ENCODE data around the gene ASB18. TPM values are rescaled to one million over a fixed set of nuclear protein-coding genes. Genes with fewer than 3 reads are reported as not detected.

The ASB18 gene
- total and polyA plus RNA-seq, 8 donors, result not detected

- intact Hi-C loops (cut with DNase I; ENCODE audit: low total_unique reads), result no loop called here
- H3K4me1 ChIP-seq, result peaks cover 10 to 51% (median 33%) of the 10 kb centered on the region in 4 donors
Measured at GRCh38 chr2:236172255-236173035, 91.8 kb downstream of the ASB18 start.

GRCh38 chr2:236171680-236172254 is 92.4 kb downstream of the ASB18 start:
- no peak for DNase-seq
- no peak overlapping the region for H3K4me3 ChIP-seq
- no peak overlapping the region for H3K27ac ChIP-seq
- intact Hi-C loops (cut with DNase I; ENCODE audit: low total_unique reads), result no loop called here
- peaks cover 17 to 57% (median 40%) of the 10 kb centered on the region in 4 donors for H3K4me1 ChIP-seq
- H3K27me3 ChIP-seq, result peaks cover 58 to 100% (median 90%) of the 10 kb centered on the region in 3 donors
- H3K9me3 ChIP-seq, result peaks cover 0 to 8% (median 0%) of the 10 kb centered on the region in 4 donors
- 8 to 12% (median 10%) methylated on average over 11 to 16 of the region's 16 CpGs for WGBS, 5 donors
- H3K36me3 ChIP-seq, result no peaks in the 10 kb centered on the region
- TF ChIP-seq POLR2AphosphoS5 (IDR thresholded peaks at IDR 0.05) (no peak), CTCF (IDR thresholded peaks at IDR 0.05) (no peak), POLR2A (IDR thresholded peaks at IDR 0.05) (no peak), EP300 (IDR thresholded peaks at IDR 0.05) (no peak)

More at GRCh38 chr2:236172255-236173035, 91.8 kb downstream of the ASB18 start:
- H3K36me3 ChIP-seq, result no peaks in the 10 kb centered on the region
- H3K27me3 ChIP-seq, result peaks cover 56 to 100% (median 90%) of the 10 kb centered on the region in 3 donors
- DNase-seq, result no peak
- TF ChIP-seq EP300 (IDR thresholded peaks at IDR 0.05) (no peak), POLR2A (IDR thresholded peaks at IDR 0.05) (no peak), CTCF (IDR thresholded peaks at IDR 0.05) (no peak), POLR2AphosphoS5 (IDR thresholded peaks at IDR 0.05) (no peak)
- H3K9me3 ChIP-seq, result peaks cover 0 to 8% (median 0%) of the 10 kb centered on the region in 4 donors
- H3K27ac ChIP-seq, result no peak overlapping the region
- WGBS, 5 donors, result 3 to 8% (median 6%) methylated on average over 17 to 46 of the region's 46 CpGs
- no peak overlapping the region for H3K4me3 ChIP-seq

GRCh38 chr2:236171181-236171679 is 93.0 kb downstream of the ASB18 start:
- Histone ChIP-seq H3K9me3 (peaks cover 0 to 8% (median 0%) of the 10 kb centered on the region in 4 donors), H3K4me3 (no peak overlapping the region), H3K27me3 (peaks cover 58 to 100% (median 91%) of the 10 kb centered on the region in 3 donors), H3K36me3 (no peaks in the 10 kb centered on the region), H3K27ac (no peak overlapping the region), H3K4me1 (peaks cover 22 to 63% (median 45%) of the 10 kb centered on the region in 4 donors)
- TF ChIP-seq POLR2AphosphoS5 (IDR thresholded peaks at IDR 0.05), result no peak
- no peak for DNase-seq
- 4 to 16% (median 6%) methylated on average over 27 of the region's 27 CpGs for WGBS, 5 donors
- intact Hi-C loops (cut with DNase I; ENCODE audit: low total_unique reads), result no loop called here

DNA sequence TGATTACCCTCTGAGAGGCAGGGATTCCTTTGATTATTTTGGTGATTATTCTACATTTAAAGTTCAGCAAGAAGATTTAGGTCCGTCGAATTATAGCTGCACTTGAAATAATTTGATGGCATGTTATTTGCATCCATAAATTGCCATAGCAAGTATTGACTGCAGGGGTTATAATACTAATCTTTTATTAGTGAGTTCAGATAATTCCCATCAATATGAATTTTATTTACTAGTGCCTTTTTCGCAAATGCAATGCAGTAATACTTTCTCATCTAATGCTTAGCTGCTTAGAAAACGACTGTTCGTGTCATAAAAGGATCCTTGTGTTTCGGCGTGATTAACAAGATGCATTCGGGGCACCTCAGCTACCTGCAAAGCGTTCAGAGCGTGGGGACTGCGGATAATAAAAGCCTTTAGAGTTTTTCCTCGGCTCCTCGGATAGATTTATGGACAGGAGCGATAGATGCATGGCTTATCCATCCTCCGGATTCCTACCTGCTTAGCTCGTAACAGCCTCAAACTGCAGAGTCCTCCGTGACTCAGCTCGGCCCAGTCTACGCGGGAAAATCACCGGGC is 93.5 kb downstream of the ASB18 start:
- WGBS, 5 donors, result 9 to 13% (median 12%) methylated on average over 21 of the region's 21 CpGs

More for the DNA sequence above, 93.5 kb downstream of the ASB18 start:
- Histone ChIP-seq H3K27me3 (peaks cover 58 to 100% (median 96%) of the 10 kb centered on the region in 3 donors), H3K36me3 (no peaks in the 10 kb centered on the region), H3K27ac (no peak overlapping the region), H3K4me1 (peaks cover 22 to 68% (median 51%) of the 10 kb centered on the region in 4 donors), H3K4me3 (no peak overlapping the region), H3K9me3 (peaks cover 0 to 8% (median 0%) of the 10 kb centered on the region in 4 donors)
- intact Hi-C loops (cut with DNase I; ENCODE audit: low total_unique reads), result no loop called here
- no peak for DNase-seq
- TF ChIP-seq CTCF (IDR thresholded peaks at IDR 0.05) (no peak), POLR2A (IDR thresholded peaks at IDR 0.05) (no peak), POLR2AphosphoS5 (IDR thresholded peaks at IDR 0.05) (no peak), EP300 (IDR thresholded peaks at IDR 0.05) (no peak)

All from stomach (tissue), 9 donors.